GM18868 (cell line): ENCODE results near the gene C19orf38.
"Not testable (repeated sequence)": the region's sequence is repeated elsewhere in the genome, so short reads cannot be mapped to it uniquely, and the experiment has no call there.

ENCODE experiments used
- ATAC-seq: cut with Tn5 transposase; IDR thresholded peaks from one replicate; pipeline ENCODE4 v1.9.1; 2021; ENCODE audit warnings: mild to moderate bottlenecking, moderate library complexity; ENCODE audit not compliant: unreplicated experiment

Gene C19orf38

DNA sequence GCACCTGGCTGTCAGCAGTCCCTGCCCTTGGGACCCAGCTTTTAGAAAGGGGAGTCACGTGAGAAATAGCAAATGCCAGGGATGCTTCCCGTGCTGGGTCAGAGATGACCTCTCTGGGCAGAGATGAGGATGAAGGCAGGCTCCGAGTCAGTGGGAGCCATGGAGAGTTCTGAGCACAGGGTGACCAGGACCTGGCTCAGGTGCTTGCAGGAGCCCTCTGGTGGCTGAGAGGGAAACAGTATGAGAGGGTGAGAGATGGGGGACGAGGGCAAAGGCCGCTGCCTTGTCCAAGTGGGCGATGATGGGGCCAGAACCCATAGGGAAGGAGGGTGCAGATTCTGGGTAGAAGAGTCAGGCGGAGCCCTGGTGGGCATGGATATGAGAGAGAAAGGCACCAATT lies 28.0 kb upstream of the C19orf38 start:
- ATAC-seq = no peak

- ATAC-seq = no peak
These were observed 24.5 kb upstream of the C19orf38 start for GRCh38 chr19:10823690-10824089.

DNA sequence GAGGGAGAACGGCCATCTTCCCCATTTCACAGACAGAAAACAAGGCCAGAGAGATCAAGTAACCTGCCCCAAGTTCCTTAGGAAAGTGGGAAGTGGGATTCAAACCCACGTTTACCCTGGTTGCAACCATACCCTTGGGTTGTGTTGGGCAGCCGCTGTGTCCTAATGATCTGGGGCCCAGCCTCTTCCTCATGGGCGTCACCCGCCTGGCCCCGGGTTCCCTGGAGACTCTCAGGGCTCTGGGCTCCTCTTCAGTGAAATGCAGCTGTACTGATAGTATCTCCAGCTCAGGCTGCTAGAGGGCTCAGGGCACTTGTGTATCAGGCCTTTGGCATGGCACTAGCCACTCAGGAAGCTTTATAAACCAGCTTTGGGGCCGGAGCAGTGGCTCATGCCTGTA lies 22.0 kb upstream of the C19orf38 start:
- ATAC-seq = no peak

- no peak for ATAC-seq
These were observed 21.4 kb upstream of the C19orf38 start for GRCh38 chr19:10826846-10827245.

GRCh38 chr19:10828981-10829821 lies 19.0 kb upstream of the C19orf38 start:
- ATAC-seq = no peak

GRCh38 chr19:10829967-10830366 lies 18.2 kb upstream of the C19orf38 start:
- ATAC-seq = no peak

DNA sequence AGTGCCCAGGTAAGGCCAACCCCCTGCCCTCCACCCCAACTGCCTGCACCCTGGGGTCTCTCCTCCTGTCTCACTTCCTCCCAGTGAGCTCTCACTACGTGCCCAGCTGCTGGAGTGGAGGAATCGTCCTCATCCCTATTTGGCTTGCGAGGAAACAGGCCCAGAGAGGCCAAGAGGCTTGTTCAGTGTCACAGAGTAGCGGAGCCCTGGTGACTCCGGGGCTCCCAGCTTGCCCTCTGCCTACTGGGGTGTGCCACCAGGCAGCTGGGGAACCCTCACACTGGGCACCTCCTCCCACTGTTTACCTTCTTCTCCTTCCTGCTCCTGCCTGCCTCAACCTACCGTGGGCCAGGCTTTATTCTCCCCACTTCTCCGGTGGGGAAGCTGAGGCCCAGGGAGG lies 17.8 kb upstream of the C19orf38 start:
- no peak for ATAC-seq

GRCh38 chr19:10830931-10831779 lies 17.1 kb upstream of the C19orf38 start:
- no peak for ATAC-seq

GRCh38 chr19:10831987-10832938 lies 16.0 kb upstream of the C19orf38 start:
- no peak for ATAC-seq

- no peak for ATAC-seq
These were observed 15.3 kb upstream of the C19orf38 start for GRCh38 chr19:10832939-10833296.

DNA sequence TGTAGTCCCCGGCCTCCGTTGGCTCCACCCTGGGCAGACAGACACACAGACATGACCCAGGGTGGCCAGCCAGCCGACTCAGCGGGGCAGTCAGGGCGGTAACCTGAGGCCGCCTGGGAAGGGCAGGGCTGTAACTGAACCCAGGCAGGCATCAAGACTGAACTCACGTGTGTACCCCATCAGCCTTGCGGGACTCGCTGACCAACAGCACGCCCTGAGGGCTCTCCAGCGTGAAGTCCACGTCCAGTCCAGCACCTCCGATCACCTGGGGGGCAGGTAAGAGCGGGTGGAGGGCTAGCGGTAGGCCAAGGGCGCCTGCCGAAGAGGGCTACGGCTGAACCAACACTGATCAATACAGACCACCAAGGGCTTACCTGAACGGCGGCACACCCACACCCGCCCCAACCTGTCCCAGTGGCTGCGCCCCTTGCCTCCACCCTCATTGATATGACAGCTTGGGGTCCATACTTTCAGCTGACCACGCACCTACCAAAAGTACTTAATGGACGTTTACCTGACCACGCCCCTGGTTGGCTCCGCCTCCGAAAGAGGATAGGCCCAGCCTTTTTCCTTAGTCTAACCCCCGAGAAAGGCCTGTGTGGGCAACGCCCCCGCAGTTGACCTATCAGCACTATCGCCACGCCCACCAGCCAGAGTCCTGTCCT lies 13.0 kb upstream of the C19orf38 start:
- ATAC-seq = no peak

DNA sequence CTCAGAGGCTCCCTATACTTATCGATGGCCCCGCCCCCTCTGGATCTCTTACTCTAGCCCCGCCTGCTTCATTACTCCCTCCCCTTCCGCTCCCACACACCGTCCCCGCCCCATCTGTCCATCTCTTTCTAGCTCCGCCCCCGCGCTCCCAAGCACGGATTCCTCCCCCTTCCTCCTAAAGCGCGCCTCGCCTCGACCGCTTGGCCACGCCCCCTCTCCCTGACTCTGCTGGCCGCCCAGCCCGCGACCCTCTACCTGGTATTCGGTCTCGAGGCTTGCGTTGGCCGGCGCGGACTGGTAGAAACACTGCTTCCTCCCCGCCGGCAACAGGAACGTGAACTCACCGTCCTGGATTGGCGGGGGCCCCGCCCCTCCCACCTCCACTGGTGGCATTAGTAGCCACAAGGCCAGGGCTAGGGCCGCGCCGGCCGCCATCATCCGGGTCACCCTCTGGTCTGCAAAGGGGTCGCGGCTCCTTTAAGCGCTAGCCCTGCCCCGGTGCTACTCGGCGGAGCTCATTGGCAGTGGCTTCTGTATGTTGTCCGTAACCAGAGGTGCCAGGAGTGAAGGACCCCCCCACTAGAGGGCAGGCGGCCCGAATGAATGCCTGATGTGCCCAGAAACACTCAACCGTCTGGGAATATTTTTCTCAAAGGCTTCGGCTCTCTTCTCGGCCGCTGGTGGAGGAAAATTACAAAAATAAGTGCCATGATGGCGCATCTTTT lies 12.3 kb upstream of the C19orf38 start, which contains the start of gene TMED1:
TMED1 (minus strand) TSS at position 459 of the 725 bp plus-strand sequence; CDS start at position 438, 21 bp downstream.
- peak; percentile 79 for ATAC-seq

GRCh38 chr19:10836479-10837330 lies 11.5 kb upstream of the C19orf38 start:
- ATAC-seq = peak; percentile 16

GRCh38 chr19:10837649-10838048 lies 10.6 kb upstream of the C19orf38 start:
- not testable (repeated sequence) for ATAC-seq

DNA sequence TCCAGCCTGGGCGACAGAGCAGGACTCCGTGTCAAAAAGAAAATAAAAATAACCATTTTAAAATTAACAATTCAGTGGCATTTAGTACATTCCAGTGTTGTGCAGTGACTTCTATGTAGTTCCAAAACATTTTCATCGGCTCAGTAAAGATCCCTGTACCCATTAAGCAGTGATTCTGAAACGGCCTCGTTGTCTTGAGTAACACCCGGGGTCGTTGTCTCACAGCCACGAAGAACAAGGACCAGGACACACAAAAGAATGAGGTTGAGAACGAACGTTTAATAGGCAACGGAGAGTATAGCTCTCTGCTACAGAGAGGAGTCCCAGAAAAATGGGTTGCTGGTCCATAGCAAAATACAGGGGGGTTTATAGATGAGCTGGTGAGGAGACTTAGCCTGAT lies 9.8 kb upstream of the C19orf38 start:
- no peak for ATAC-seq

- no peak for ATAC-seq
These were observed 8.8 kb upstream of the C19orf38 start for GRCh38 chr19:10839114-10840050.

DNA sequence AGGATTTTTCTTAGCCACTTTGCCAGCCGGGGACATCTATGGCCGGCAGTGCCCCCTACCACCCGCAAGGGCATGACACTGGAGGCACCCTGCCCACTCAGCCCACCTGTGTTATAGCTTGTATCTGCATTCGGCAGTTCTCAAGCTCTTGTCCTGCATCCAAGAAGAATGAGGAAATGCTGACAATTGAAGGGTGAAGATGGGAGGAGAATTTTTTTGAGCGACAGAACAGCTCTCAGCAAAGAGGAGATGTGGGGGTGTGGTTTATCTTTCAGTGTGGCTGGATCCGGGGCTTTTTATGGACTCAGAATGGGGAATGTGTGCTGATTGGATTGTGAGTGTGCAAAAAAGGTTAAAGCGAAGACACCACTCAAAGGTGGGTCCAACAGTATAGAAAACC lies 5.4 kb upstream of the C19orf38 start:
- no peak for ATAC-seq
